Activated CD4-positive, alpha-beta T cell treated with anti-CD3 and anti-CD28 coated beads, Interleukin-10, Interleukin-2, amounts not matched to agents 100 ng/mL and 50 ng/mL, durations not matched to agents 16 hours and 8 hours (primary cell): Measurements from ENCODE around the gene UXS1.
"Not testable (repeated sequence)": the region's sequence is repeated elsewhere in the genome, so short reads cannot be mapped to it uniquely, and the experiment has no call there.

Source experiments
- DNase-seq: peaks from one replicate; pipeline ENCODE4 v3.0.0-alpha.2; 2020

Gene UXS1

DNA sequence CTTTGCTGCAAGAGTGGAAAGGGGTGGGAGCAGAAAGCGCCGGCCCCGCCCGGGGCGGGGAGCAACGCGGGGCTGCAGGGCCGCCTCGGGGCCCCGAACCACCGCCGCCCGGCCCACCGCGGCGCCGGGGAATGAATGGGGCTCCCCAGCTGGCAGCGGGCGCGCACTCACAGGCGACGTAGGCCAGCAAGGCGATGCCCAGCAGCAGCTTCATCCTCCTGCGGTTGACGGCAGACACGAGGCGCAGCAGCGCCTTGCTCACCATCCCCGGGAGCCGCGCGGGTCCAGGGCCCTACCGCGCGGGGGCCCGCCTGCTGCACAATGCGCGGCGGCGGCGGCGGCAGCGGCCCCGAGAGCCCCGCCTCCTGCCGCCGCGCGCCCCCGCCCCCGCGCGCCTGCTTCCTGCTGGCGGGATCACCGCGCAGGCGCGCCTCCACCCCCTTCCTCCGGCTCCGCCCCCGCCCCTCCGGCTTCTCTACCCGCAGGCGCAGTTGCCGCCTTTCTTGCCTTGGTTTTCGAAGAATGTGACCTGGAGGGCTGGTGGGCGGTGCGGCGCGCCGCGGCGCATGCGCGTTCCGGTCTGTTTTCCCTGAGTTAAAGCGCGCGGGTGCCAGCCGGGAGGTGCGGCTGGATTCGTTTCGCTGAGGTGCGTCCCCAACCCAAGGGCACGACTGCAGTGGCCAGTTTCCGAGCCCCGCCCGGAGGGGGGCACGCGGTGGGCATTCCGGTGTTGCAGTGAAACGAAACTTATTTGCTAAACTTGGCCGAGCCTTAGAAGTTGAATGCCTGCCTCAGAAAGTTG, at the start of gene UXS1:
UXS1 (minus strand) TSS at position 325 of the 802 bp plus-strand sequence; CDS start at position 265, 60 bp downstream.
- peak; percentile 99 for DNase-seq

DNA sequence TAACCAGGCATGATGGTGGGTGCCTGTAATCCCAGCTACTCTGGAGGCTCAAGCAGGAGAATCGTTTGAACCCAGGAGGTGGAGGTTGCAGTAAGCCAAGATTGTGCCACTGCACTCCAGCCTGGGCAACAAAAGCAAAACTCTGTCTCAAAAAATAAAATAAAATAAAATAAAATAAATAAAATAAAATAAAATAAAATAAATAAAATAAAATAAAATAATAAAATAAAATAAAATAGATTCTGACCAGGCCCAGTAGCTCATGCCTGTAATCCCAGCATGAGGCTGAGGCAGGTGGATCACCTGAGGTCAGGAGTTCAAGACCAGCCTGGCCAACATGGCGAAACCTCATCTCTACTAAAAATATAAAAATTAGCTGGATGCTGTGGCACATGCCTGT, 45.4 kb upstream of the UXS1 start:
- not testable (repeated sequence) for DNase-seq

DNA sequence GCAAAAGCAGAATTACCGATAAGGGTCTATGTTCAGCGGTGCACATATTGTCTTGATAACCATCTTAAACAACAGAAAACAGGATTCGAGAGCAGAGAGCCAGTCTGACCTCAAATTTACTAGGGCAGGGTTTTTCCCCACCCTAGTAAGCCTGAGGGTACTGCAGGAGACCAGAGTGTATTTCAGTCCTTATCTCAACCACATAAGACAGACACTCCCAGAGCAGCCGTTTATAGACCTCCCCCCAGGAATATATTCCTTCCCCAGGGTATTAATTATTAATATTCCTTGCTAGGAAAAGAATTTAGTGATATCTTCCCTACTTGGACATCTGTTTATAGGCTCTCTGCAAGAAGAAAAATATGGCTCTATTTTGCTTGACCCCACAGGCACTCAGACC, 41.3 kb upstream of the UXS1 start:
- DNase-seq: not testable (repeated sequence)

DNA sequence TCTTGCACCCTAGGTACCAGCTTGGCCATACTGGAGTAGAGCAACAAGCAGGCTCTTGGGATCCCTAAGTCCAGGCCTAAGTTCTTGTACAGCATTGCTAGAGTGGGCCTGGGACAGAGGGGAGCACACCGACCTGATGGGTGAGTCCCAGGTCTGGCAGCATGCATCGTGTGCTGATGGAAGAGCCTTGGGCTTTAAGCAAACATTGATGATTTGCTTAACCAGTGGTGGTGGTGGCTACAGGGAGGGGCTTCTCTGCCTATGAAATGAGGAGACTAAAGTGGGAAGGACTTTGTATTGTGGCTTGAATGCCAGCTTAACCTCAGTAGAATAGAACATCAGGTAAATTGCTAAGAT, 39.2 kb upstream of the UXS1 start:
- DNase-seq: no peak

GRCh38 chr2:106232638-106233349, 38.7 kb upstream of the UXS1 start:
- no peak for DNase-seq

GRCh38 chr2:106223347-106223746, 29.2 kb upstream of the UXS1 start:
- DNase-seq: no peak

DNA sequence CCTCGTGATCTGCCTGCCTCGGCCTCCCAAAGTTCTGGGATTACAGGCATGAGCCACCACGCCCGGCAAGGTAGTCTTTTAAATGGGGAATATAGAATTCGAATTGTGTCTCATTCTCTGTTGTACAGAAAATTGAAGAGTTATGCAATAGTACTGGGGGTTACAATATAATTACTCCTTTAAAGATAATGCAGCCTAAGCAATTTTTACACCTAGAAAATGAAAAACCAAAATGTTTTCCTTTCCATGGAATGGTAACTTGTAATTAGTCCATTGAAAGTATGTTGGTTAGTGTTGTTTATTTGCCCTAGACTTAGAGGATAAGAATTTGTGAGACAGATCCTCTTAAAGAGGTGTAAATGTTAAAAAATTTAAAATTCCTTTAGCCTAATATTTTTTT, 28.0 kb upstream of the UXS1 start:
- DNase-seq: not testable (repeated sequence)

DNA sequence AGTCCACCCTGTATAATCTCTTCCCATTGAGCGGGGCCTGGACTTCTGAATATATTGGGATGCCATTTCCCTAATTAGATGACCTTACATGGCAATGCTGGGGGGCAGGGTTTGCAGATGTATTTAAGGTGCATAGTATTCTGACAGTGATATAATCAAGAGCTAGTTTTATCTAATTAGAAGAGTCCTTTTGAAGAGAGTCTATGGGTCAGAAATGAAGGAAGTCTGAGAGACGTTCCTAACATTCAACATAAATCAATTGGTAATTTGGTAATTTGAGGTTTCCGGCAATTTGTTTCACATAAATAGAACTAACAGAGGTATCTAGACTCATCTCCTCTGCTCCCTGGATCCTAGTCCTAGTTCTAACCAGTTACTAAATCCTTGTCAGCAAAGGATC, 25.7 kb upstream of the UXS1 start:
- no peak for DNase-seq

- DNase-seq: not testable (repeated sequence)
These were observed 25.1 kb upstream of the UXS1 start for GRCh38 chr2:106219157-106219556.

DNA sequence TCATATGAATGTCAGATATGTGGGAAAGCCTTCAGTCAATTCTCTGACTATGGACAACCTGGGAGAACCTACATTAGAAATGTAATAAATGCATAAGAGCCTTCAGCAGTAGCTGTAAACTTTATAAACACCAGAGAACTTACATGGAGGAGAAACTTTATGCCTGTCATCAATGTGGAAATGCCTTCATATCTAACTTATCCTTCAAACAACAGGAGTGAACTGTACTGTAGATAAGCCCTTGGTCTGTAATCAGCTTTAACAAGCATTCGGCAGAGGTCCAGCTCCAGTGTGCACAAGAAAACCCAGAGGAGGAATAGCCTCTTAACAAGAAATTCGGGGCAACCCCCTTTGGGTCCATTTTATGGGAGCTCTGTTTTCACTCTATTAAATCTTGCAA, 14.8 kb upstream of the UXS1 start:
- no peak for DNase-seq

DNA sequence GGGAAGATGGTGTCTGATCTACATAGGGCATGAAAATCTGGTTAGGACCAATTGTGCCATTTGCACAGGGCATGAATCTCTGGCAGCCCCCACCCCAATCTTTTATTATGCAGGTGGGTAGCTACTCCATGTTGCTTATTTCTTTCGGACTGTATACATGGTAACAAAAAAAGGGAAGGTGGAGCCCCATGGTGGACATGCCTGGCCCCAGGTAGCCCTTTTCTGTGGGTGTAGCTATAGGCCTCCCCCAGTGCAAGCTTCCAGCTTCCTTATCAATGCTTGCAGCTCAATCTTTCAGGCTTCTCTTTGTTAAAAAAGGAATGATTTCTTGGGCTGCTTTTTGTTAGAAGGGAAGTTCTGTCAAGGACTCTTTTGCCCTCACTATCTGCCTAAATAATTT, 14.3 kb upstream of the UXS1 start:
- no peak for DNase-seq

DNA sequence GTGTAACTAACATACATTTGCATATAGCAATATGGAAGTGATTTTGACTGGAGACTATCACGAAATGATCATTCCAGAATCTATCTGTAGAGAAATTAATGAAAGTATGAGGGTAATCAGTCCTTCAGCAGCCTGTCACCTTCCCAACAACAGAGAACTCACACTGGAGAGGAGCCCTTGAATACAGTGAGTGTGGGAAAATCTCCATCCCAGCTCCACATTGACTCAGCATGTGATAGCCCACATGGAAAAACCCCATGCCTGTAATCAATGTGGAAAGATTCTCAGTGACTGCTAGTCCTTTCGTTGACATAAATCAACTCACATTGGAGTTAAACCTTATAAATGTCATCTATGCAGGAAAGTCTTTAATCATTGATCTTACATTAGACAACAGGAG, 13.1 kb upstream of the UXS1 start:
- DNase-seq: no peak

DNA sequence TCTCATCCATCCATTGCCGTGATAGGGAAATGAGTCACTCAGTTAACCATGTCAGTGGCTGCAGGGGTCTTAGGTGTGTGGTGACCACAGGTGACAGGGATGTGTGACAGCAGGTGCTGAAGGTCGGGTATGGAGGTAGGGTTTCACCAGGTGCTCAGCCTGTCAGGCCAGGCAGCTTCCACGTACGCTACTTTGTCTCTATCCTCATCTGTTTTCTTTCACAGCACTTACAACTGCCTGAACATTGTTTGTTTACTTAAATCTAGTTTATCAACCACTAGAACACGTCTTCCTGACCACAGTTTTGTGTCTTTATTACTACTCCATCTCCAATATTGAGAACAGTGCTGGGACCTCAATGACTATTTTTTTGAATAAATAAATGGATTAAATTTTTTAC, 11.4 kb upstream of the UXS1 start:
- no peak for DNase-seq

- not testable (repeated sequence) for DNase-seq
These were observed 10.4 kb upstream of the UXS1 start for GRCh38 chr2:106204551-106204950.

GRCh38 chr2:106201661-106202060, 7.6 kb upstream of the UXS1 start:
- no peak for DNase-seq

DNA sequence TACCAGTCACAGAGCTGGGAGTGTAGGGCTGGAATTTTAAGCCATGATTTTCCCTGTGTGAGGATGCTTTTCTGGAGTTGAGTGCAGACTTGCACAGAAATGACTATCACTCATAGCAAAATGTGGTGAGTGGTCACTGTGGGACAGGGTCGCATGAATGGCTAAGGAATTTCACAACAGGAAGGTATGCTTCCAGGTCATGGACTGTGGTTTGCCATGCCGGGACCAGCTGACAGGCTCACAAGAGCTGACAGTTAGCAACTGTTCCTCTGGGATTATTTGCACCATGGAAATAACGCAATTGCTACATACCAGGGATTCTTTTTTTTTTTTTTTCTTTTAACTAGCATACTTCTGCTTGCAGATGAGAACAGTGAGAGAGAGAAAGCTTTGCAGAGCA, 3.8 kb upstream of the UXS1 start:
- no peak for DNase-seq

DNA sequence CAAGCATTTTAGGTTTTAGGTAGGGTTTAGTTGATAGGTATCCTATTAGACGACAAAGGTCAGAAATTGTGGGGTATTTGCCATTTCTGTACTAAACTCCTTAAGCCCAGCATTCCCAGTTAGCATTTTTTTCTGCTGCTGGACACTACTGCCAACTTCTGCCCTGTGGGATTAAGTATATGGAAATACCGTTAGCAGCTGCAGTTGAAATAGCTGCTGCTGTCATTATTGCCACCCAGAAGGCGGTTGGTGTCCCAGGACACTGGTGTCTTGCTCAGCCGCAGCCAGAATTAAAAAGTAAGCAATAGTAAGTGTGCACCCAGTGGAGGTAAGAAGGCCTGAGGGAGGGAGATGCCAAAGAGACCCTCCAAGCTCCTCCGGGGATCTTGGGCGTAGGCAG, 1.9 kb upstream of the UXS1 start:
- DNase-seq: no peak

GRCh38 chr2:106195456-106195855, 1.4 kb upstream of the UXS1 start:
- DNase-seq: no peak

DNA sequence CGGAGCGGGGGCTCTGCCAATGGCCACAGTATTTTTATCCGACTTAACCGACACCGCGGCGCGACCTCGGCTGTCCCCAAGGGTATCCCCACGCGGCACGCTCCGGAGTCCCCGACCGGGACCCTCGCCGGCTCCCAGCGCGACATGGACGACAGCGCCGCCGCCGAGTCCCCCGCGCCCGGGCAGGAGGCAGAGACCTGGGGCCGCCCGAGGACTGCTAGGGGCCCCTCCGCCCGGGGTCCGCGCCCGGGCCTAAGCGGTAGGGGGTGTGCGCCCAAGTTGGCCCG, 468 bp downstream of the UXS1 start:
- DNase-seq: no peak

- DNase-seq: peak; percentile 82
These were observed 1.1 kb downstream of the UXS1 start for GRCh38 chr2:106192752-106193689.

GRCh38 chr2:106191511-106192016, 2.5 kb downstream of the UXS1 start:
- DNase-seq: no peak

DNA sequence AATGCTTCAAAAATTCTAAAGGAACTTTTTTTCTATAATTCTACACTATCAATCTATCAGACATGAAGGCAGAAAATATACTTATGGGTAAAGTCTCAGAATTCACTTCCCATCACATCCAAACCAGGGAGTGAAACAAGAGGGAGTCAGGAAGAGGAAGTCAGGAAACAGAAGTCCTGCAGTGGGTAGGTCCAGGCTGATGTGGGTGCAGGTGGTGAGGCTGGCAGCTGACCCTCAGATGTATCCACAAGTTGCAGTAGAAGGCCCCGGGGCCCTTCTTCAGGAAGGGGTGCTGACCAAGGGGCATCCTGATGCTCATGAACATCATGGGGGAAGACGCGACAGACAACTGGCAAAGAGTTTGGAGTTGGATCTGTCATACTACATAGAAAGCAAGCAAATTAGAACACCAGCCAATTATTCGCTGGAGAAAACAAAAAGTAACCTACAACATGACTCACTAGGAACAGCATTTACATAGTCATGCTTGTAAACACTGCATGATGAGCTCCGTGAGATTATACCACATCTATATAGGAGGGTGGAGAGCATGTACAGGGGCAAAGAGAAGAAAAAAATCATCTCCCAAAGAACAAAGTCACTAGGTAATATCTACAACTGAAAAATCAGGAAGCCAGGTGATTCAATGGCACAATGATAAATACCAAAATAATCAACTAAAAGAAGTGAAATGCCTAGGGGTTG, 4.2 kb downstream of the UXS1 start:
- no peak for DNase-seq

DNA sequence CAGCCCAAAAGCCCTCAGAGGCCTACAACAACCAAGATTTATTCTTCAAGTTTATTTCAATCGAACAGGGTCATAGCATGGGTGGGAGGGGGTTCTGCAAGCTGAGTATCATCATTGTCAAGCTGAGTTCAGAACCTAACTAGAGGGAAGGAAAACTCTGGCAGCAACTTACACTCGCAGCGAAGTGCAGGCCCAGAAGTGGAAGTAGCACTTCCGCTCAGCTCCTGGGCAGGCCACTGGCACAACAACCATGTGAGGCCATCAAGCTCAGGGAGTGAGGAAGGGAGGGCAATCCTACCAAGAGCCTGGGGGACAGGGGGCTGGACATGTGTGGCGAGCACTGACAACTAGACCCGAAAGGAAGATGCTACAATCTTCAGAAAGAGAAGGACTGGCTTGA, 4.8 kb downstream of the UXS1 start:
- no peak for DNase-seq
